IgD-negative memory B cell (primary cell): ENCODE data around the gene KMT2E. TPM values are rescaled to one million over a fixed set of nuclear protein-coding genes. Genes with fewer than 3 reads are reported as not detected.

ENCODE experiments used
- H3K27ac Mint-ChIP-seq, 3 donors: one replicate each; pipeline ENCODE4 v1.8.0; 2020 to 2022; ENCODE audit warnings: mild to moderate bottlenecking in 3 of 3, mixed read lengths in 3 of 3, moderate library complexity in 1 of 3
- H3K27me3 Mint-ChIP-seq: one replicate; pipeline ENCODE4 v1.8.0; 2021; ENCODE audit warnings: mixed read lengths
- H3K36me3 Mint-ChIP-seq: one replicate; pipeline ENCODE4 v1.8.0; 2020; ENCODE audit warnings: mild to moderate bottlenecking, mixed read lengths
- H3K4me1 Mint-ChIP-seq, 3 donors: one replicate each; pipeline ENCODE4 v1.8.0; 2020 to 2022; ENCODE audit warnings: mixed read lengths in 3 of 3, mild to moderate bottlenecking in 1 of 3
- H3K4me3 Mint-ChIP-seq, 4 donors: one replicate each; pipeline ENCODE4 v1.8.0; 2020 to 2022; ENCODE audit warnings: mild to moderate bottlenecking in 4 of 4, mixed read lengths in 4 of 4, moderate library complexity in 3 of 4
- H3K9me3 Mint-ChIP-seq, 3 donors: one replicate each; pipeline ENCODE4 v1.8.0; 2020 to 2021; ENCODE audit warnings: mixed read lengths in 3 of 3, mild to moderate bottlenecking in 1 of 3
- polyA plus RNA-seq: library from polyadenylated mRNA; unstranded; fragments of 300-500 nt; fragmentation: Illumina TruSeq; gene quantifications from one replicate; pipeline ENCODE4 v1.2.3, GENCODE V29; 2021

KMT2E gene
- polyA plus RNA-seq, 1 donor from 2014 or later, result 239 TPM

- H3K4me1 Mint-ChIP-seq, result peaks cover 0 to 1% (median 0%) of the 10 kb centered on the region in 3 donors
- H3K27me3 Mint-ChIP-seq, result no peaks in the 10 kb centered on the region
- H3K36me3 Mint-ChIP-seq, result peaks cover 3% of the 10 kb centered on the region
- no peaks in the 10 kb centered on the region for H3K9me3 Mint-ChIP-seq
- H3K27ac Mint-ChIP-seq, result no peak overlapping the region
- H3K4me3 Mint-ChIP-seq, result no peak overlapping the region
Observed at GRCh38 chr7:105088456-105088855, 74.5 kb downstream of the KMT2E start.

DNA sequence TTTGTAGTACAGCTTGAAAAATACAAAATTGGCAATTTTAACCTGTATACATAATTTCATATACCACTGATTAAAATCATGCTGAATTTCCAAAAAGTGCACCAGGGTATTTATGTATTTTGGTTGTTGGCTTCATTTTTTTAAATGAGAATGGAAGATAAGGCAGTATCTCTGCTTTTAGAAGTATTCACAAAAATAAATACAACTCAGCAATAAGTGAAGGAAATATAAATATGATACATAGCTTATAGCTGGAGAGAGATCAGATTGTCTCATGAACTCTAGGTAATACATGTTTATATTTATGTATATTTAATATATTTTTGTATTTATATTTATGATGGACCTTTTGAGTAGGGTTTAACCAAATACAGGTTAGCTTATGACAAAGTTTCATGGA lies 81.0 kb downstream of the KMT2E start:
- Mint-ChIP-seq H3K27ac (peak overlapping the region in 1 of 3 donors; percentile 32), H3K4me1 (peaks cover 6 to 10% (median 6%) of the 10 kb centered on the region in 3 donors), H3K9me3 (no peaks in the 10 kb centered on the region), H3K36me3 (peaks cover 2% of the 10 kb centered on the region), H3K27me3 (no peaks in the 10 kb centered on the region), H3K4me3 (no peak overlapping the region)

GRCh38 chr7:105096306-105096705 lies 82.3 kb downstream of the KMT2E start:
- peaks cover 6 to 10% (median 8%) of the 10 kb centered on the region in 3 donors for H3K4me1 Mint-ChIP-seq

DNA sequence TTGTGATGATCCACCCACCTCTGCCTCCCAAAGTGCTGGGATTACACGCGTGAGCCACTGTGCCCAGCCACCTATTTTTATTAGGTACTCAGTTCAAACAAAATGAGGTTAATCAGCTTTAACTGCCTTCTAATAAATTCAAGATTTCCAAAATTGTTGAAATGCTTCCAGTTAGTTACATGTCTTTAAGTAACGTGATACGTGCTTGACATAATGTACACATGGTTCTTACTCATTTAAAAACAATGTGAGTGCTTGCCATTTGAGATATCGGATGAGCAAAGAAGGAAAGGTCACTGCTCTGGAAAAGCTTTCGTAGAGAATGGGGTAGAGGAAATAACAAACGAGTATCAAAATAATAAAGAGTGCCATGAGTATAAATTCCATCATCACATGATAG lies 83.6 kb downstream of the KMT2E start:
- Mint-ChIP-seq H3K9me3 (no peaks in the 10 kb centered on the region), H3K36me3 (no peaks in the 10 kb centered on the region), H3K4me3 (no peak overlapping the region), H3K4me1 (peaks cover 8 to 10% (median 8%) of the 10 kb centered on the region in 3 donors), H3K27me3 (no peaks in the 10 kb centered on the region), H3K27ac (peak overlapping the region in 1 of 3 donors; percentile 77)

More at GRCh38 chr7:105096306-105096705, 82.3 kb downstream of the KMT2E start:
- Mint-ChIP-seq H3K27ac (peak overlapping the region in 2 of 3 donors; percentile 18 to 81), H3K9me3 (no peaks in the 10 kb centered on the region), H3K4me3 (no peak overlapping the region), H3K27me3 (no peaks in the 10 kb centered on the region), H3K36me3 (no peaks in the 10 kb centered on the region)

DNA sequence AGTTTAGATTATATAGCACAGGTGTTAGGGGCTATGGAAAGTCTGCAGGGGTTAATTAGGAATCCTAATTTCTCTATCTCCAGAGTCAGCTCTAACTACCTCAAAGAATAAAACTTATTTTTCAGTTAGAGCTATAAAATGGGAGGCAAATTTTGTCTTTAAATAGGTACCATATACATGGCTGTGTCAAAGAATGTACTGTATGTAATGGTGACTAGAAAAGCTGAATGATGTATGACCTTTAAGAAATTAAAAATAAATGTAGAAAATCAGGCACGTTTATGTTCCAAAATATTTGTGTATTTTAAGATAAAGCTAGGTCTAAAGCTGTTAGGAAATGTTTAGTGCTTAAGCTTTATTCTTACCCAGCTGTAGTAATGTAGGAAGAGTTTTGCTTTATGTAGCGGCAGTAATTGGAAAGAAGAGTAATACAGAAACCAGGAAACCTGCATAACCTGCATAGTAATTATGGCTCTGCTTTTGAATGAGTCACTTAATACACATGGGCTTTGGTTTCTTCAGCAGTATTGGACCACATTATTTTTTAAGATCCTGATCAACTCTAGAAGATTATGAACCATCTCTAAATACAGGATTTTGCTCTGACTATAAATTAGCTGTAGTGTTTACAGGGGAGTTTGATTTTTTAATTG lies 85.0 kb downstream of the KMT2E start:
- Mint-ChIP-seq H3K27ac (peak overlapping the region in 2 of 3 donors; percentile 39 to 93), H3K4me1 (peaks cover 8 to 16% (median 8%) of the 10 kb centered on the region in 3 donors), H3K36me3 (peaks cover 2% of the 10 kb centered on the region), H3K4me3 (no peak overlapping the region), H3K9me3 (no peaks in the 10 kb centered on the region), H3K27me3 (no peaks in the 10 kb centered on the region)

DNA sequence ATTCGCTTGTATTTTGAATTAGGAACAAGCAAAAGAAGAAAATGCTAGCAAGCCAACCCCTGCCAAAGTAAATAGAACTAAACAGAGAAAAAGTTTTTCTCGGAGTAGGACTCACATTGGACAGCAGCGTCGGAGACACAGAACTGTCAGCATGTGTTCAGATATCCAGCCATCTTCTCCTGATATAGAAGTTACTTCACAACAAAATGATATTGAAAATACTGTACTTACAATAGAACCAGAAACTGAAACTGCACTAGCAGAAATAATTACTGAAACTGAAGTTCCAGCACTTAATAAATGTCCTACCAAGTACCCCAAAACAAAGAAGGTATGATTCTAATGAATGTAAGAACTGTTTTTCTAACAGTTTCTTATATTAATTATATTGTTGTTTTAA lies 87.9 kb downstream of the KMT2E start:
- Mint-ChIP-seq H3K4me1 (peaks cover 6 to 16% (median 8%) of the 10 kb centered on the region in 3 donors), H3K4me3 (no peak overlapping the region), H3K27ac (no peak overlapping the region), H3K9me3 (no peaks in the 10 kb centered on the region), H3K36me3 (peaks cover 2% of the 10 kb centered on the region), H3K27me3 (no peaks in the 10 kb centered on the region)

- Mint-ChIP-seq H3K27ac (peak overlapping the region in 2 of 3 donors; percentile 23 to 82), H3K9me3 (no peaks in the 10 kb centered on the region), H3K4me1 (peaks cover 6 to 16% (median 7%) of the 10 kb centered on the region in 3 donors), H3K27me3 (no peaks in the 10 kb centered on the region), H3K4me3 (peak overlapping the region in 1 of 4 donors; percentile 4), H3K36me3 (peaks cover 2% of the 10 kb centered on the region)
Observed at GRCh38 chr7:105102557-105103352, 88.8 kb downstream of the KMT2E start.

DNA sequence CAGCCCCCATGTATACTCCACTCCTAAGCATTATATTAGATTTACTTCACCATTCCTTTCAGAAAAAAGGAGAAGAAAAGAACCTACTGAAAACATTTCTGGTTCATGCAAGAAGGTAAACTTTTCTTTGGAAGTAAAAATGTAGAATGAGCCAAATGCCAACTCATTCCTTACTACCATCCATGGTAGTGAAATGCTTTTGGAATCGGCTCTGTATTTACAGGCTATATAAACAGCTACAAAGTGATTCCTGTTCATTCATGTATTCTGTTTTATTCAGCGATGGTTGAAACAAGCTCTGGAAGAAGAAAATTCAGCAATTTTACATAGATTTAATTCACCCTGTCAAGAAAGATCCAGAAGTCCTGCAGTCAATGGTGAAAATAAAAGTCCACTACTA lies 91.6 kb downstream of the KMT2E start:
- no peaks in the 10 kb centered on the region for H3K9me3 Mint-ChIP-seq
- H3K4me3 Mint-ChIP-seq, result no peak overlapping the region
- peaks cover 6% of the 10 kb centered on the region for H3K36me3 Mint-ChIP-seq
- H3K27ac Mint-ChIP-seq, result peak overlapping the region in 1 of 3 donors; percentile 64
- H3K4me1 Mint-ChIP-seq, result peaks cover 2 to 7% (median 2%) of the 10 kb centered on the region in 3 donors
- H3K27me3 Mint-ChIP-seq, result no peaks in the 10 kb centered on the region

DNA sequence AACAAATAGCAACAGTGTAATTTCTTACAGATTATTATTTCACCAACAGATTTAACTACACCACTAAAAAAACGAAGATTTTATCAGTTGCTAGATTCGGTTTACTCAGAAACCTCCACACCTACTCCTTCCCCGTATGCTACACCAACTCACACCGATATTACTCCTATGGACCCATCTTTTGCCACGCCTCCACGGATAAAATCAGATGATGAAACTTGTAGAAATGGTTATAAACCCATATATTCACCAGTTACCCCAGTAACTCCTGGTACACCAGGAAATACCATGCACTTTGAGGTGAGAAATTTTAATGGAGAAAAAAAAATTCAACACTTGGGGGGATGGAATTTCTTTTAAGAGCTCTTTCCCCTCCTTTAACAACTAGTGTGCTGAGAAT lies 92.5 kb downstream of the KMT2E start:
- Mint-ChIP-seq H3K9me3 (no peaks in the 10 kb centered on the region), H3K27ac (peak overlapping the region in 2 of 3 donors; percentile 33 to 64), H3K4me3 (peak overlapping the region in 1 of 4 donors; percentile 40), H3K4me1 (peaks cover 0 to 7% (median 2%) of the 10 kb centered on the region in 3 donors), H3K27me3 (no peaks in the 10 kb centered on the region), H3K36me3 (peaks cover 6% of the 10 kb centered on the region)

DNA sequence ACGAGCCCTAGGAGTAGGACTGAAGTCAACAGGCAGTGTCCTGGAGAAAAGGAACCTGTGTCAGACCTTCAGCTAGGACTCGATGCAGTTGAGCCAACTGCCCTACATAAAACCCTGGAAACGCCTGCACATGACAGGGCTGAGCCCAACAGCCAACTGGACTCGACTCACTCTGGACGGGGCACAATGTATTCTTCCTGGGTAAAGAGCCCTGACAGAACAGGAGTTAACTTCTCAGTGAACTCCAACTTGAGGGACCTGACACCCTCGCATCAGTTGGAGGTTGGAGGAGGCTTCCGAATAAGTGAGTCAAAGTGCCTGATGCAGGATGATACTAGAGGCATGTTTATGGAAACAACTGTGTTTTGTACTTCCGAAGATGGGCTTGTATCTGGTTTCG lies 93.5 kb downstream of the KMT2E start:
- H3K4me1 Mint-ChIP-seq, result peaks cover 0 to 7% (median 0%) of the 10 kb centered on the region in 3 donors
- no peaks in the 10 kb centered on the region for H3K9me3 Mint-ChIP-seq
- no peak overlapping the region for H3K27ac Mint-ChIP-seq
- peaks cover 8% of the 10 kb centered on the region for H3K36me3 Mint-ChIP-seq
- H3K4me3 Mint-ChIP-seq, result no peak overlapping the region
- no peaks in the 10 kb centered on the region for H3K27me3 Mint-ChIP-seq

GRCh38 chr7:105112440-105113418 lies 98.7 kb downstream of the KMT2E start:
- H3K36me3 Mint-ChIP-seq, result peaks cover 6% of the 10 kb centered on the region
- H3K4me3 Mint-ChIP-seq, result peak overlapping the region in 2 of 4 donors; percentile 25 to 73
- peak overlapping the region in 2 of 3 donors; percentile 41 to 47 for H3K27ac Mint-ChIP-seq
- H3K27me3 Mint-ChIP-seq, result no peaks in the 10 kb centered on the region
- no peaks in the 10 kb centered on the region for H3K9me3 Mint-ChIP-seq
- no peaks in the 10 kb centered on the region for H3K4me1 Mint-ChIP-seq

DNA sequence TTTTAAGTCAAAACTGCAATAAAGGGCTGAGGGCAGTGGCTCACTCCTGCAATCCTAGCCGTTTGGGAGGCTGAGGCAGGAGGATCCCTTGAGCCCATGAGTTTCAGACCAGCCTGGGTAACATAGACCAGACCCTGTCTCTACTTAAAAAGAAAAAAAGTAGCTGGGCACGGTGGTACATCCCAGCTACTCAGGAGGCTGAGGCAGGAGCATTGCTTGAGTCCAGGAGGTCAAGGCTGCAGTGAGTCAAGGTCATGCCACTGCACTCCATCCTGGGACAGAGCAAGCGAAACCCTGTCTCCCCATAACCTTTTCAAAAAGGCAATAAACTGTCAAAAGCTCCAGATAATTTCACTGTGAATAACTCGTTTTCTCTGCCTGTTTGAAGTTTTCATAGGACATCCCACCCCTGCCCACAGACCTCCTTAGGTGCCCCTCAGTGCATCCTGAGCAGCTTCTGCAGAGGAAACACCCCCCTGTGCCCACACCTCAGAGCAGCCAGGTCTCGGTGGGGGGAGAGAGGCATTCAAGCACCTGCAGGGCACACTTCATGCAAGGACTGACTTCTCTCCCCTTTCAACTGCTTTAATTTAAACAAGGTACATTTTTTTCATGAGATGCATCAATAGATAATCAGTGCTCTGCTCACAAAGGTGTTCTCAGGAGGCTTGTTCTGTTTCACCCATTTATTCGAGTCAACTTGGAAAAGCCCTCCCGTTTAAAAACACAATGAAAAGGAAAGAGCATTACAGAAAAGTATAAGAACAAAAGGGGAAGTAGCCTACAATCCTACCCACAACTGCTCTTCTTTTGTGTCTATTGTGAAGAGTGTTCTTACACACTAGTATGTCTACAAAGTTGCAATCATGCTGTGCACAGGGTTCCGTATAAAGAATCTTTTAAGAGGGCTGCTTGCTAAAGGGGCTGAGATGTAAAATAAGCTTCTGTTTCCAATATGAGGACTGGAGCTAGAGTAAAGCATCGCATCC lies 104.9 kb downstream of the KMT2E start:
- H3K27ac Mint-ChIP-seq, result peak overlapping the region; percentile 47 to 57 (median 54)
- peak overlapping the region in 1 of 4 donors; percentile 33 for H3K4me3 Mint-ChIP-seq
- no peaks in the 10 kb centered on the region for H3K9me3 Mint-ChIP-seq
- peaks cover 9 to 26% (median 14%) of the 10 kb centered on the region in 3 donors for H3K4me1 Mint-ChIP-seq
- H3K27me3 Mint-ChIP-seq, result no peaks in the 10 kb centered on the region
- peaks cover 4% of the 10 kb centered on the region for H3K36me3 Mint-ChIP-seq

GRCh38 chr7:105122619-105123018 lies 108.6 kb downstream of the KMT2E start:
- H3K4me1 Mint-ChIP-seq, result peaks cover 9 to 26% (median 14%) of the 10 kb centered on the region in 3 donors
- H3K4me3 Mint-ChIP-seq, result no peak overlapping the region
- peaks cover 6% of the 10 kb centered on the region for H3K36me3 Mint-ChIP-seq
- H3K9me3 Mint-ChIP-seq, result no peaks in the 10 kb centered on the region
- H3K27ac Mint-ChIP-seq, result peak overlapping the region in 1 of 3 donors; percentile 45
- H3K27me3 Mint-ChIP-seq, result no peaks in the 10 kb centered on the region
